Gastrocnemius medialis (tissue), 4 donors: ENCODE measurements around the gene CARF. TPM values are rescaled to one million over a fixed set of nuclear protein-coding genes. Genes with fewer than 3 reads are reported as not detected.

Source experiments
- ATAC-seq, 2 donors: fragments of 150-250 bp; one replicate each; pipeline ENCODE4 v1.9.1; 2016
- DNase-seq, 2 donors: peaks; one replicate each; pipeline ENCODE4 v3.0.0-alpha.2; 2019
- H3K27ac ChIP-seq, 4 donors: fragments of 200-600 bp; sonication (generic); 1 replicate in 1 of 4; 2 replicates in 3 of 4; pipeline ENCODE4 v1.5.1; 2016 to 2018; ENCODE audit warnings: mild to moderate bottlenecking in 2 of 4, moderate library complexity in 1 of 4
- H3K27me3 ChIP-seq, 3 donors: fragments of 200-600 bp; sonication (generic) in 2 of 3; 1 replicate in 1 of 3; 2 replicates in 2 of 3; pipeline versions ENCODE4 v1.5.1 to v1.6.0; 2016 to 2019; ENCODE audit warnings: mild to moderate bottlenecking in 1 of 3, moderate library complexity in 1 of 3
- H3K36me3 ChIP-seq, 2 donors: fragments of 200-600 bp; sonication (generic) in 1 of 2; one replicate each; pipeline ENCODE4 v1.5.1; 2017 to 2018
- H3K4me1 ChIP-seq, 2 donors: fragments of 200-600 bp; sonication (generic) in 1 of 2; one replicate each; pipeline ENCODE4 v1.5.1; 2016 to 2017; ENCODE audit warnings: mild to moderate bottlenecking in 2 of 2
- H3K4me3 ChIP-seq, 4 donors: fragments of 200-600 bp; sonication (generic) in 3 of 4; 1 replicate in 1 of 4; 2 replicates in 3 of 4; pipeline ENCODE4 v1.5.1; 2016 to 2019; ENCODE audit warnings: mild to moderate bottlenecking in 2 of 4
- H3K9me3 ChIP-seq, 3 donors: fragments of 200-600 bp; sonication (generic) in 2 of 3; 1 replicate in 1 of 3; 2 replicates in 2 of 3; pipeline ENCODE4 v1.5.1; 2016 to 2019
- CTCF ChIP-seq, 5 experiments: fragments of 450-650 bp in 3 of 5; fragments of 200-600 bp in 2 of 5; sonication (generic) in 2 of 5; IDR thresholded peaks in 4 of 5; conservative IDR thresholded peaks in 1 of 5; 1 replicate in 4 of 5; 2 replicates in 1 of 5; pipeline ENCODE4 v1.5.1; 2016 to 2019; ENCODE audit warnings: antibody characterized with exemption in 5 of 5, mild to moderate bottlenecking in 3 of 5, moderate library complexity in 3 of 5
- POLR2A ChIP-seq, 2 donors: fragments of 450-650 bp; IDR thresholded peaks; one replicate each; pipeline ENCODE4 v1.6.1; 2017; ENCODE audit warnings: antibody characterized with exemption in 2 of 2, mild to moderate bottlenecking in 2 of 2, moderate library complexity in 2 of 2
- in situ Hi-C, 4 donors: fragments of 200-750 bp; cut with MboI; loops; one replicate each; pipeline versions ENCODE4 v1.15.0 to v1.8.0; 2017; ENCODE audit warnings: low sequenced_read_pairs in 4 of 4
- intact Hi-C: fragments of 100-400 bp; cut with DNase I; formaldehyde crosslinking; loops from one replicate; pipeline ENCODE4 v1.15.1; 2023; ENCODE audit warnings: low total_unique reads
- total RNA-seq, 4 donors: library from RNA; depleted of rRNA; stranded (reverse); fragments of >200 nt; gene quantifications; one replicate each; pipeline versions ENCODE4 v1.1.0 to v1.2.3, GENCODE V29; 2016

CARF gene
- total RNA-seq, 4 donors from 2014 or later: 2.2 to 12.2 (median 4.0) TPM

- in situ Hi-C loops: no loop called here
- Histone ChIP-seq H3K9me3 (no peaks in the 10 kb centered on the region), H3K27ac (no peak overlapping the region), H3K36me3 (peaks cover 0 to 4% of the 10 kb centered on the region in 2 donors), H3K4me1 (no peaks in the 10 kb centered on the region), H3K27me3 (no peaks in the 10 kb centered on the region), H3K4me3 (no peak overlapping the region)
- no peak for TF ChIP-seq CTCF (IDR thresholded peaks at IDR 0.05 in 4 of 5, conservative IDR thresholded peaks at IDR 0.05 in 1 of 5)
- no peak for TF ChIP-seq POLR2A (IDR thresholded peaks at IDR 0.05)
- ATAC-seq (no peak), DNase-seq (no peak)
- intact Hi-C loops: no loop called here
These were observed 22.4 kb downstream of the CARF start for GRCh38 chr2:202934456-202934855.

GRCh38 chr2:202938960-202939359, 26.9 kb downstream of the CARF start:
- H3K27ac ChIP-seq: no peak overlapping the region
- no peak for ATAC-seq
- in situ Hi-C loops (no loop called here), intact Hi-C loops (no loop called here)
- H3K9me3 ChIP-seq: no peaks in the 10 kb centered on the region
- no peak overlapping the region for H3K4me3 ChIP-seq
- H3K27me3 ChIP-seq: no peaks in the 10 kb centered on the region
- peaks cover 0 to 16% of the 10 kb centered on the region in 2 donors for H3K36me3 ChIP-seq
- no peak for DNase-seq
- H3K4me1 ChIP-seq: no peaks in the 10 kb centered on the region
- TF ChIP-seq CTCF (IDR thresholded peaks at IDR 0.05 in 4 of 5, conservative IDR thresholded peaks at IDR 0.05 in 1 of 5): no peak
- no peak for TF ChIP-seq POLR2A (IDR thresholded peaks at IDR 0.05)

- ATAC-seq: no peak
These were observed 29.7 kb downstream of the CARF start for GRCh38 chr2:202941771-202942170.

GRCh38 chr2:202944408-202944807, 32.3 kb downstream of the CARF start:
- DNase-seq (no peak), ATAC-seq (no peak)
- in situ Hi-C loops (no loop called here), intact Hi-C loops (no loop called here)
- TF ChIP-seq POLR2A (IDR thresholded peaks at IDR 0.05) (no peak), CTCF (IDR thresholded peaks at IDR 0.05 in 4 of 5, conservative IDR thresholded peaks at IDR 0.05 in 1 of 5) (no peak)
- Histone ChIP-seq H3K27me3 (no peaks in the 10 kb centered on the region), H3K36me3 (peaks cover 5 to 30% of the 10 kb centered on the region in 2 donors), H3K4me3 (no peak overlapping the region), H3K27ac (no peak overlapping the region), H3K4me1 (no peaks in the 10 kb centered on the region), H3K9me3 (no peaks in the 10 kb centered on the region)

More at GRCh38 chr2:202941771-202942170, 29.7 kb downstream of the CARF start:
- intact Hi-C loops: no loop called here
- no peak overlapping the region for H3K4me3 ChIP-seq
- DNase-seq: no peak
- no peak overlapping the region for H3K27ac ChIP-seq
- no peak for TF ChIP-seq CTCF (IDR thresholded peaks at IDR 0.05 in 4 of 5, conservative IDR thresholded peaks at IDR 0.05 in 1 of 5)
- H3K4me1 ChIP-seq: no peaks in the 10 kb centered on the region
- H3K36me3 ChIP-seq: peaks cover 5 to 27% of the 10 kb centered on the region in 2 donors
- in situ Hi-C loops: no loop called here
- no peaks in the 10 kb centered on the region for H3K27me3 ChIP-seq
- no peaks in the 10 kb centered on the region for H3K9me3 ChIP-seq

GRCh38 chr2:202944816-202945215, 32.7 kb downstream of the CARF start:
- ATAC-seq (no peak), DNase-seq (no peak)
- H3K27me3 ChIP-seq: no peaks in the 10 kb centered on the region
- H3K36me3 ChIP-seq: peaks cover 5 to 26% of the 10 kb centered on the region in 2 donors
- no peaks in the 10 kb centered on the region for H3K9me3 ChIP-seq
- TF ChIP-seq POLR2A (IDR thresholded peaks at IDR 0.05): no peak
- no peak for TF ChIP-seq CTCF (IDR thresholded peaks at IDR 0.05 in 4 of 5, conservative IDR thresholded peaks at IDR 0.05 in 1 of 5)
- no peaks in the 10 kb centered on the region for H3K4me1 ChIP-seq
- intact Hi-C loops (no loop called here), in situ Hi-C loops (no loop called here)
- H3K27ac ChIP-seq: no peak overlapping the region
- no peak overlapping the region for H3K4me3 ChIP-seq
